ENCODE data around the gene OPN1MW3.
A peak's percentile ranks its signal among the peaks of the same experiment; 100 is the strongest.
"Not testable (repeated sequence)": the region's sequence is repeated elsewhere in the genome, so short reads cannot be mapped to it uniquely, and the experiment has no call there.

The OPN1MW3 gene

DNA sequence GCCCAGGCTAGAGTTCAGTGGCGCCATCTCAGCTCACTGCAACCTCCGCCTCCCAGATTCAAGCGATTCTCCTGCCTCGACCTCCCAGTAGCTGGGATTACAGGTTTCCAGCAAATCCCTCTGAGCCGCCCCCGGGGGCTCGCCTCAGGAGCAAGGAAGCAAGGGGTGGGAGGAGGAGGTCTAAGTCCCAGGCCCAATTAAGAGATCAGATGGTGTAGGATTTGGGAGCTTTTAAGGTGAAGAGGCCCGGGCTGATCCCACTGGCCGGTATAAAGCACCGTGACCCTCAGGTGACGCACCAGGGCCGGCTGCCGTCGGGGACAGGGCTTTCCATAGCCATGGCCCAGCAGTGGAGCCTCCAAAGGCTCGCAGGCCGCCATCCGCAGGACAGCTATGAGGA lies at the start of gene OPN1MW3:
TSS of gene OPN1MW3 (plus strand) at position 301 of the 400 bp plus-strand sequence. CDS start at position 339, 38 bp downstream.
- CTCF ChIA-PET; POLR2A ChIA-PET; DNase-seq (ENCODE audit: extremely low spot score): not testable (repeated sequence)

DNA sequence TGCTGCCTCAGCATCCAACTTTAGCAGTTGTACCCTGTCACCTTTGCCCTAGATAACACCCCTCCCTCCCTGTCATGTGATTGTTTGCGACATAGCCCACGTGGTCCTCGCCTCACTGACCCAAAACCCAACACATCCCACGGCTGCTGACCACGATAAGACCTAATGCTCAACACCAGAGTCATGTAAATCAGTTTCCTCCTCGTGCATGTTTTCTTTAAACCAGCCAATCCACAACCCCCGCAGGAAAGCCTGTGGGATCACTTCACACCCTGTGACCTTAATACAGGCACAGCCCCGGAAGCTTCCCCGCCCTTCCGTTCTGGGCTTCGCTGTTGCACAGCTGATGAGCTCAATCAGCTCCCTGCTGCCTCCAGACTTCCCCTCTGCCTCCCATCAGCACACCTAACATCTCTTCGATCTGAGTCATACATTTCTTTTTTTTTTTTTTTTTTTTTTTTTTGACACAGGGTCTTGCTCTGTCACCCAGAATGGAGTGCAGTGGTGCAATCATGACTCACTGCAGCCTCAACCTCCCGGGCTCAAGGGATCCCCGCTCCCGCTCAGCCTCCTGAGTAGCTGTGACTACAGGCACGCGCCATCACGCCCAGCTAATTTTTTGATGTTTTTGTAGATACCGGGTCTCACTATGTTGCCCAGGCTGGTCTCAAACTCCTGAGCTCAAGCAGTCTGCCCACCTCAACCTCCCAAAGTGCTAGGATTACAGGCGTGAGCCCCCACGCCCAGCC lies 47.5 kb upstream of the OPN1MW3 start:
- POLR2A ChIA-PET; DNase-seq (ENCODE audit: extremely low spot score); CTCF ChIA-PET: not testable (repeated sequence)

DNA sequence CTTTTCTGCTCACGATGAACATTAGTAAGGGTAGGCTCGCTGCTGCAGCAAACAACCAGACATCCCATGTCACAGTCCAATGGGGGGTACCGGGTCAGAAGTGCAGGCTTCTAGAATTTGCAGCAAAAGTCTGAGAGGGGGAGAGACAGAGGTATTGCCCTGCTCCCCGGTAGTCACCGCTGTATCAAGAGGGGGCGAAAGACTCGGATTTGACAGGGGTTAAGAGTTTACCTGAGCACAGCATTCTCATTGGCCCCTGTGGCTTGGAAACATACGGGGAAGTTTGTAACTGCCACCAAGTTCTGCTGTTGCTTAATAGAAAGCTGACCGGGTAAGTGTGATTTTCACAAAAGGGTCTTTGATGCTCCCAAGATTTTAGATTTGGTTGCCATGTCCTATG lies 46.3 kb upstream of the OPN1MW3 start:
- POLR2A ChIA-PET; CTCF ChIA-PET; DNase-seq (ENCODE audit: extremely low spot score): not testable (repeated sequence)

DNA sequence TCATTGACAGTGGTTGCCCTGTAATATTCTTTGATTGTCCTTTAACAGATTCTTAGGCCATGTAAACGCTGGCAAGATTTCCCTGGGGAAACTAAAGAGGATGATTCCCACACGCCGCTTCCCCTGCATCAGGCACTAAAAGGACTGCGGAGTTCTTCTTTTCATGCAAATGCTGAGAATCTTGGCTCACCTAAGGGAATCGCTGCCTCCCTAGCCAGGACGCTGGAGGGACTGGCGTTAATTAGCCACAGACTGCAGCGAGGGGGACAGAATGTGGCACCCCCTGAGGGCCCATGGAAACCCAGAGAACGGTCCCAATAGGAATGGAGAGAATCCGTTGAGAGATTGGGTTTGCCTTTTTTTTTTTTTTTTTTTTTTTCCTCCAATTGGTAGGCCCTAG lies 45.9 kb upstream of the OPN1MW3 start:
- DNase-seq (ENCODE audit: extremely low spot score); CTCF ChIA-PET; POLR2A ChIA-PET: not testable (repeated sequence)

DNA sequence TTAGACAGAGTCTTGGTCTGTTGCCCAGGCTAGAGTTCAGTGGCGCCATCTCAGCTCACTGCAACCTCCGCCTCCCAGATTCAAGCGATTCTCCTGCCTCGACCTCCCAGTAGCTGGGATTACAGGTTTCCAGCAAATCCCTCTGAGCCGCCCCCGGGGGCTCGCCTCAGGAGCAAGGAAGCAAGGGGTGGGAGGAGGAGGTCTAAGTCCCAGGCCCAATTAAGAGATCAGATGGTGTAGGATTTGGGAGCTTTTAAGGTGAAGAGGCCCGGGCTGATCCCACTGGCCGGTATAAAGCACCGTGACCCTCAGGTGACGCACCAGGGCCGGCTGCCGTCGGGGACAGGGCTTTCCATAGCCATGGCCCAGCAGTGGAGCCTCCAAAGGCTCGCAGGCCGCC lies 37.9 kb upstream of the OPN1MW3 start, which contains the start of gene OPN1MW2:
TSS of gene OPN1MW2 (plus strand) at position 301 of the 400 bp plus-strand sequence. CDS start at position 361, 60 bp downstream.
- DNase-seq (ENCODE audit: extremely low spot score); CTCF ChIA-PET; POLR2A ChIA-PET: not testable (repeated sequence)

DNA sequence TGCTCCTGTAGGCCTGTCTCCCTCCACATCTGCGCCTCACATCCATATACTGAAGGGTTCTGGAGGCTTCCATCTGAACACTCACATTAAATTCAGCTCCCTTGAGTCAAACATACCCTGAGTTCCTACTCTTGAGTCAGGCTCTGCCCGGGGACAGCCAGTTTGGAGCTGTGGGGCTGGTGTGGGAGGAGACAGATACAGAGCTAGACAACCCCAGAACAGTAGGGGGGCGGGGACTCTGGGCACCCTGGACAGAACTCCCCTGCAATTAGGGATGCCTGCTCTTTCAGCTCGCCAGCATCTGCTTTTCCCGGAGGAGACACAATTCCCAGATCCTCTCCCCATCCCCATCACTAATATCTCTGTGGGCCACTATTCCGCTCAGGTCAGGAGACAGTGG lies 32.1 kb upstream of the OPN1MW3 start:
- CTCF ChIA-PET = not testable (repeated sequence)

DNA sequence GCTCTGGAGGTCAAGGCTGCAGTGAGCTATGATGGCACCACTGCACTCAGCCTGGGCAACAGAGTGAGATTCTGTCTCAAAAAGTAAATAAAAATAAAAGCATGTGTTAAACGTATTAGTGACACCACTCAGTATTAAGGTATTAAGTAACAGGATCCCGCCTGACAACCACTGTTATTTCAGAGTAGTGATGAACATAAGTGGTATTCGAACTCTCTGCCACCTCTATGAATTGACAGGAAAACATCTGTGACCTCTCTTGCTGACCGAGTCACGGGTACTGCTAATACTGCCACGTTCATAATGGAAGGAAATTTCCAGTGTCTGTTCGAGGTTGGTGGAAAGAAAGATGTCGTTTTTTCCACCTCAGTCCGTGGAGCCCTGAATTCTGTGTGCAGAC lies 30.7 kb upstream of the OPN1MW3 start:
- POLR2A ChIA-PET; CTCF ChIA-PET; DNase-seq (ENCODE audit: extremely low spot score): not testable (repeated sequence)

More for the DNA sequence above, 32.1 kb upstream of the OPN1MW3 start:
- POLR2A ChIA-PET; DNase-seq (ENCODE audit: extremely low spot score): not testable (repeated sequence)

DNA sequence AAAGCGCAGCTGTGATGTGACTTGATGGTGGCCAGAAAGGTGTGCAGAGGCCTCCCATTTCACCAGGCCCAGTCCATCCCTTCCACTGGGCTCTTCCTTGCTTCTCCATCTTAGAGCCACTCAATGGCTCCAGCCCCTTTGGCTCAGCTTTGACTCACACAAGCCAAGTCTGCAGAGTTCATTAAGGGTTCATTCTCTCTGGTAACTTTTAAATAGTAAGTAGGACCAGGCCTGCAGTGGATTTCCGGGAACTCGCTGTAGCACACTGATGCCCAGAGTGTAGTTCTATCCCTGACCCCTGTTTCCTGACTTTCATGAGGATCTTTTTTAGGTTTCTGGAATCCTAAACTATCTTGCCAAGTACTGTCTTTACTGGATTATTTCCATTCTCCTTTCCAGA lies 25.9 kb upstream of the OPN1MW3 start:
- DNase-seq (ENCODE audit: extremely low spot score); POLR2A ChIA-PET; CTCF ChIA-PET: not testable (repeated sequence)

DNA sequence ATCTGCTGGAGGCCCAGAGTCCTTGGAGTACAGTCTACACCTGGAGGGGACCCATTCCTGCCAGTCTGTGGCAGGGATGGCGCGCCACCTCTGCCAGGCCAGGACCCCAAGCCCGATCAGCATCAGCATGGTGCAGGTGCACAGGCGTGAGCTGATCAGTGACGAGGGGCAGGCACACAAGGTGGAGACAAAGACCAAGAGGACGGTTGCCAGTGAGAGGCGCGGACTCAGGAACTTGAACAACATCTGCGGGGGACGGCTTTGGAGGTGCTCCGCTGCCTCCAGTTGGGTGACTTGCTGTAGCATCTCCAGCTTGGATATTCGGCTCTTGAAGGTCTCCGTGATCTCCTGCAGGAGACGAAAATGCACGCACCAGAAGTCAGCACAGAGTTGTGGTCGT lies 23.8 kb upstream of the OPN1MW3 start:
- CTCF ChIA-PET; DNase-seq (ENCODE audit: extremely low spot score); POLR2A ChIA-PET: not testable (repeated sequence)

DNA sequence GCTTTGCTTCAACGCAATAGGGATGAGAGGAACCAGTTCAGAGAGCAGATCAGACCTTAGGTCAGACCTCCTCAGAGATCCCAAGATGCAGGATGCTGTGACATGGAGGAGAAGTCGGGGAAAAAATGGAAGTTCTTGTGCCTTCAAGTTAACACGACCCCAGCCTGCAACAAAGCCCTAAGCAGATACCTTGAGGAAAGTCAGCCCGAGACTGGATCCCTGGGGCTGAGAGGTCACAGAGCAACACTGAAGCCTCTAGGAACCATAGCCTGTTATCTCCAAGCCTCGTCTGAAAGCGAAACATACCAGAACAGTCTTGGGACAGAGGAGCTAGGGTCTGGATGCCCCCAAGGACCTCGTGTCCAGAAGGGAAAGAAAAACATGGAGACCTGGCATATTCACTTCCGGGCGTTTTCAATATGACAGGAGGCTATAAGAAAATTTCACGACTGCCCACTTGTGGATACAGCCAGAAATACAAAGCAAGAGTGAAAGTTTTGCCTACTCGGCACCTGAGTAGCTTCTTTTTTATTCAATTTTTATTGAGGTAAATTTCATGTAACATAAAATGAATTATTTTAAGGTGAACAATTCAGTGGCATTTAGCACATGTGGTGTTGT lies 18.3 kb upstream of the OPN1MW3 start:
- POLR2A ChIA-PET; CTCF ChIA-PET; DNase-seq (ENCODE audit: extremely low spot score): not testable (repeated sequence)
- 0 out of 2 replicates have a peak, but pooled peaks have one; percentile 20 for TF ChIP-seq L3MBTL2 (conservative IDR thresholded peaks at IDR 0.05)

DNA sequence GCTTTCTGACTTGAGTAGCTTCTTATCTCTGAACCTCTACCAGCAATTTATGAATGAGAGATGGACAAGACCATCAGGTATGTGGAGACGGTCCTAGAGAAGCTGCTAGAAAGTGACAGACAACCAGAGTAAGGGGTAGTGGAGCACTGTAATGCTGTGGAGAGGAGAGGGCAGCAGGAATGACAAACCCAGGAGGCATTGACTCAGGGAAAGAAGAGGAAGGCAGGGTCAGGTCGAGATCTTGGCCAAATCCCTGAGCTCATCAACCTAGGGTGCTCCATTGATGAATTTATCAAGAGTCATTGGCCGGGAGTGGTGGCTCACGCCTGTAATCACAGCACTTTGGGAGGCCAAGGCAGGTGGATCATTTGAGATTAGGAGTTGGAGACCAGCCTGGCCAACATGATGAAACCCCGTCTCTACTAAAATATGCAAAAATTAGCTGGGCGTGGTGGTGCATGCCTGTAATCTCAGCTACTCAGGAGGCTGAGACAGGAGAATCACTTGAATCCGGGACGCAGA lies 17.3 kb upstream of the OPN1MW3 start:
- DNase-seq (ENCODE audit: extremely low spot score); POLR2A ChIA-PET: not testable (repeated sequence)
- CTCF ChIA-PET = interaction anchor here (0.6 to 1.0 kb wide), 4 partner anchors 55 to 147 kb away, joined by 3 to 6 read pairs (median 4); partner anchors contain the start of gene TEX28

DNA sequence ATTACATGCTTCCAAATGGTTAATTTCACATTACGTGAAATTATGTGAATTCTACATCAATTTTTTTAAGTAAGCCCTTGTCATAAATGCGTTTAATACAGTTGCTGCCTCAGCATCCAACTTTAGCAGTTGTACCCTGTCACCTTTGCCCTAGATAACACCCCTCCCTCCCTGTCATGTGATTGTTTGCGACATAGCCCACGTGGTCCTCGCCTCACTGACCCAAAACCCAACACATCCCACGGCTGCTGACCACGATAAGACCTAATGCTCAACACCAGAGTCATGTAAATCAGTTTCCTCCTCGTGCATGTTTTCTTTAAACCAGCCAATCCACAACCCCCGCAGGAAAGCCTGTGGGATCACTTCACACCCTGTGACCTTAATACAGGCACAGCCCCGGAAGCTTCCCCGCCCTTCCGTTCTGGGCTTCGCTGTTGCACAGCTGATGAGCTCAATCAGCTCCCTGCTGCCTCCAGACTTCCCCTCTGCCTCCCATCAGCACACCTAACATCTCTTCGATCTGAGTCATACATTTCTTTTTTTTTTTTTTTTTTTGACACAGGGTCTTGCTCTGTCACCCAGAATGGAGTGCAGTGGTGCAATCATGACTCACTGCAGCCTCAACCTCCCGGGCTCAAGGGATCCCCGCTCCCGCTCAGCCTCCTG lies 9.9 kb upstream of the OPN1MW3 start:
- CTCF ChIA-PET; DNase-seq (ENCODE audit: extremely low spot score); POLR2A ChIA-PET: not testable (repeated sequence)

DNA sequence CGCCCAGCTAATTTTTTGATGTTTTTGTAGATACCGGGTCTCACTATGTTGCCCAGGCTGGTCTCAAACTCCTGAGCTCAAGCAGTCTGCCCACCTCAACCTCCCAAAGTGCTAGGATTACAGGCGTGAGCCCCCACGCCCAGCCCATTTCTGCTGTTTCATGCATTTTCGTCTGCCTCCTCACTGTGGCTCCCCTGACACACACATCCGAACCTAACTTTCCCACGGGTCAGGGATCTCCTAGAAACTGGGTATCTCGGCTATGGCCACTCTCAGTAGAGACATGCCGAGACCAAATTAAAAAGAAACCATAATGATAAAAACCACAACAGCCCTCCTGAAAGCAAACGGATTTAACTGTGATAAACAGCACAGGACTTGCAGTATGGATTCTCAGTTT lies 9.3 kb upstream of the OPN1MW3 start:
- POLR2A ChIA-PET; DNase-seq (ENCODE audit: extremely low spot score); CTCF ChIA-PET: not testable (repeated sequence)

DNA sequence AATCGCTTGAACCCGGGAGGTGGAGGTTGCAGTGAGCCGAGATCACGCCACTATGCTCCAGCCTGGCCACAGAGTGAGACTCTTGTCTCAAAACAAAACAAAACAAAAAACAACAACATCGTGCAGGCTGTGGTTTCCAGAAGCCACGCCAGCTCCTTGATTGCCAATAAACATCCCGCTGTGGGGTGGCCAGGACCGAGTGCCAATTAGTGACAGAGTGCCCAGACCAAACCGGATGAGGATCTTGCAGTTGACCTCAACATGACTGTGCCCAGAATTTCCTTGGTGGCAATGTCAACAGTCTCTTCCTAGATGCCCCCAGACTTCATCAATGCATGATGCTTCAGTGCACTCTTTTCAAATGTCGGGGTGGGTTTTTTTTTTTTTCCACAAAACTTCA lies 1.3 kb downstream of the OPN1MW3 start:
- DNase-seq (ENCODE audit: extremely low spot score); CTCF ChIA-PET; POLR2A ChIA-PET: not testable (repeated sequence)

DNA sequence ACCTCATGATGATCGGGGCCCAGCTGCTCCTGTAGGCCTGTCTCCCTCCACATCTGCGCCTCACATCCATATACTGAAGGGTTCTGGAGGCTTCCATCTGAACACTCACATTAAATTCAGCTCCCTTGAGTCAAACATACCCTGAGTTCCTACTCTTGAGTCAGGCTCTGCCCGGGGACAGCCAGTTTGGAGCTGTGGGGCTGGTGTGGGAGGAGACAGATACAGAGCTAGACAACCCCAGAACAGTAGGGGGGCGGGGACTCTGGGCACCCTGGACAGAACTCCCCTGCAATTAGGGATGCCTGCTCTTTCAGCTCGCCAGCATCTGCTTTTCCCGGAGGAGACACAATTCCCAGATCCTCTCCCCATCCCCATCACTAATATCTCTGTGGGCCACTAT lies 5.7 kb downstream of the OPN1MW3 start:
- CTCF ChIA-PET; POLR2A ChIA-PET; DNase-seq (ENCODE audit: extremely low spot score): not testable (repeated sequence)

DNA sequence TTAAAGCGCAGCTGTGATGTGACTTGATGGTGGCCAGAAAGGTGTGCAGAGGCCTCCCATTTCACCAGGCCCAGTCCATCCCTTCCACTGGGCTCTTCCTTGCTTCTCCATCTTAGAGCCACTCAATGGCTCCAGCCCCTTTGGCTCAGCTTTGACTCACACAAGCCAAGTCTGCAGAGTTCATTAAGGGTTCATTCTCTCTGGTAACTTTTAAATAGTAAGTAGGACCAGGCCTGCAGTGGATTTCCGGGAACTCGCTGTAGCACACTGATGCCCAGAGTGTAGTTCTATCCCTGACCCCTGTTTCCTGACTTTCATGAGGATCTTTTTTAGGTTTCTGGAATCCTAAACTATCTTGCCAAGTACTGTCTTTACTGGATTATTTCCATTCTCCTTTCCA lies 11.9 kb downstream of the OPN1MW3 start:
- CTCF ChIA-PET; DNase-seq (ENCODE audit: extremely low spot score); POLR2A ChIA-PET: not testable (repeated sequence)

DNA sequence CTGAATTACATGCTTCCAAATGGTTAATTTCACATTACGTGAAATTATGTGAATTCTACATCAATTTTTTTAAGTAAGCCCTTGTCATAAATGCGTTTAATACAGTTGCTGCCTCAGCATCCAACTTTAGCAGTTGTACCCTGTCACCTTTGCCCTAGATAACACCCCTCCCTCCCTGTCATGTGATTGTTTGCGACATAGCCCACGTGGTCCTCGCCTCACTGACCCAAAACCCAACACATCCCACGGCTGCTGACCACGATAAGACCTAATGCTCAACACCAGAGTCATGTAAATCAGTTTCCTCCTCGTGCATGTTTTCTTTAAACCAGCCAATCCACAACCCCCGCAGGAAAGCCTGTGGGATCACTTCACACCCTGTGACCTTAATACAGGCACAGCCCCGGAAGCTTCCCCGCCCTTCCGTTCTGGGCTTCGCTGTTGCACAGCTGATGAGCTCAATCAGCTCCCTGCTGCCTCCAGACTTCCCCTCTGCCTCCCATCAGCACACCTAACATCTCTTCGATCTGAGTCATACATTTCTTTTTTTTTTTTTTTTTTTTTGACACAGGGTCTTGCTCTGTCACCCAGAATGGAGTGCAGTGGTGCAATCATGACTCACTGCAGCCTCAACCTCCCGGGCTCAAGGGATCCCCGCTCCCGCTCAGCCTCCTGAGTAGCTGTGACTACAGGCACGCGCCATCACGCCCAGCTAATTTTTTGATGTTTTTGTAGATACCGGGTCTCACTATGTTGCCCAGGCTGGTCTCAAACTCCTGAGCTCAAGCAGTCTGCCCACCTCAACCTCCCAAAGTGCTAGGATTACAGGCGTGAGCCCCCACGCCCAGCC lies 27.3 kb downstream of the OPN1MW3 start:
- DNase-seq (ENCODE audit: extremely low spot score); CTCF ChIA-PET; POLR2A ChIA-PET: not testable (repeated sequence)

DNA sequence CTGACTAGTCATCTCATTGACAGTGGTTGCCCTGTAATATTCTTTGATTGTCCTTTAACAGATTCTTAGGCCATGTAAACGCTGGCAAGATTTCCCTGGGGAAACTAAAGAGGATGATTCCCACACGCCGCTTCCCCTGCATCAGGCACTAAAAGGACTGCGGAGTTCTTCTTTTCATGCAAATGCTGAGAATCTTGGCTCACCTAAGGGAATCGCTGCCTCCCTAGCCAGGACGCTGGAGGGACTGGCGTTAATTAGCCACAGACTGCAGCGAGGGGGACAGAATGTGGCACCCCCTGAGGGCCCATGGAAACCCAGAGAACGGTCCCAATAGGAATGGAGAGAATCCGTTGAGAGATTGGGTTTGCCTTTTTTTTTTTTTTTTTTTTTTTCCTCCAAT lies 29.0 kb downstream of the OPN1MW3 start:
- DNase-seq (ENCODE audit: extremely low spot score); CTCF ChIA-PET; POLR2A ChIA-PET: not testable (repeated sequence)

Measured in HEK293T (cell line).